GDM1 (cell line): ENCODE results near the gene GASK1A.

Experiments
- DNase-seq: peaks from one replicate; lab custom pipeline; 2025; lab: John Stamatoyannopoulos, UW

GASK1A gene

DNA sequence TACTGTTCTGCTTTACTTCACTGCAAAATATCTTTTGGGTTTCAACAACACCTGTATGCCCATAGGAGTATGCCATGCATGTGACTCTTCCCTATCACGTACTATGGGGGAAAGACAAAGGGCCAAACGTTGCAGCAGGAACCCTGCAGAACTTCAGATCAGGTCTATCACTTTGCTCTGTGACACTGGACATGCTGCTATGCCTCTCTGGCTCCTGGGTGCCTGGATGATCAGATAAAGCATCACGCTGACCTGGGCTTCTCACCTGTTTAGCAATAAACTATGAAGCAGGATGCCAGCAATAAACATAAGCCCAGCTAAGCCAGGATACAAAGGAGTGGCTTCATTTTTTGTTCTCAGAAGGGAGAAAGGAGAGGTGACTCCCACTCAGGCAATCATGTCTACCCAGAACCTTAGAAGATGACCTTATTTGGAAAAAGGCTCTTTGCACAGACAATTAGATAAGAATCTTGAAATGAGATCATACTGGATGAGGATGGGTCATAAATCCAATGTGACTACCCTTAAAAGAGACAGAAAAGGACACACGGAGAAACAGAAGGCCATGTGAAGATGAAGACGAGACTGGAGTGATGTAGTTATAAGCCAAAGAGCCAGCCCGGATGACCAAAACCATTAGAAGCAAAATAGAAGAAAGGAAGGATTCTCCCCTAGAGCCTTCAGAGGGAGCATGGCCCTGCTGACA is 107.5 kb downstream of the GASK1A start:
- no peak for DNase-seq

DNA sequence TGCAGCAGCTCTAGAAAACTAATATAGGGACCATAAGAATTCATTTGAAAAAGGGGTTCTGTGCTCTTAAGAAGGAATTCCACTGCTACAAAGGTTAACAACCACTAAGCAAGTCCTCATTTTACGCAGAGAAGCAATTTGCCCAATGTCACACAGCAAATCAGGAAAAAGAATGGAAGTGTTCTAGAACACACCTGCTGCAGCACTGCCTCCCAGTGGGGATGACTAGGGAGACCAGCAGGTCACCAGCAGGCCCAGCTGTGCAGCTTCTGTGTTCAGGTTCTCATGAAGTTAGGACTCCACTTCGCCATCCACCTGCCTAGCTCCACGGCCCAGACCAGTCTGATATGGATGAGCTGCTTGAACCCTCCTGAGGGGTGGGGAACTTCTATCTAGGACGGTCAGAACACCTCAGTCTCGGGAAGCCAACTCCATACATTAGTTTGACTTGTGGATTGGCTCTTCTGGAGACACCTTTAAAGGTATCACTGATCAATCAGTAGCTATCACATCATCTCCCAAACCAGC is 108.2 kb downstream of the GASK1A start:
- DNase-seq = no peak

DNA sequence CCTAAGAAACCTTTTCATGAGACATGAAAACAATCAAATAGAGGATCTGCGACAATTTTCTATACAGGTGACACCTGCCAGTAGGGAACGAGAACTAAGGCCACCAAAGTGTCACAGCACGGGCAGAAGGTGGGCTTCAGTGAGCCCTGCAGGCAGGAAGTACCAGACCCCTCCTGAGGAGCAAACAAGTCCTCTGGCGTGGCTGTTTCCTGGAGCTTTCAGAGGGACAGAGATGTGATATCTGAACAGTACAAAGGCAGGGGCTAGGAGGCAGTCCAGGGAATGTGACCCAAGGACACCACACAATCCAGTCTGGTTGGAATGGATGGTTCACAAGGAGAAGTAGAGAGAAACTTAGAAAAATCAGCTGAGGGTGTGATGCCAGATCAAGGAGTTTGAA is 110.0 kb downstream of the GASK1A start:
- no peak for DNase-seq

DNA sequence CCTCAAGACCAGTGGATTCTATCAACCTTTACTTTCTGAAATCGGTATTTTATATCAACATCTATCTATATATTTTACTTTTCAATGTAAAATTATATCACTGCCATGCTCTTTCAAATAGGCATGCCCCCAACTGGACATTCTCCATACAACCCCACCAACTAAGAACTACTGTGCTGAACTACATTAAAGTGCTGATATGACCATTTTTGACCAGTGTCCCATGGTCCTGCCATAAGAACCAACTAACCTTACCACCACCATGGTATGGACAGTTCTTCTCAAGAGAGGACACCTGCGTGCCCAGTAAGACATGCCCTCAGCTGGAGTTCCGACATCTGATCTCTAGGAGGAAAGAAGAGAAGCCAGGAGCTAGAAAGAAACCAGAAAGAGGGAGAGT is 111.1 kb downstream of the GASK1A start:
- DNase-seq = no peak

DNA sequence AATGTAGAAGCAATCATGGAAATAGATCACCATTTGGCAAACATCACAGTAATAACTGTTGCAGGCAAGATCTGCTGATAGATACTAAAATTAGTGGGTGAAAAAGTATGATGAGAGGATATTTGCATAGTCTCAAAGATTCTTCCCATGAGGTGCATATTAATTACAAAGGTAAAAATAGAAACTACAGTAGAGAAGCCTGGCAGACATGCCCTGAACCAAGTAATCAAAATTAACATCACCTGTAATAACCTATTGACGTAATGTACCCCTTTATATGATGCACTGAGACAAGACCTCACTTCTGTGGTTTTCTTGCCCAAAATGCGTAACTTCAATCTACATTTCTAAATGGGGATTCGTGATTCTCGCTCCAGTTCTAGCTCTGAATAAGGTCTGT is 112.4 kb downstream of the GASK1A start:
- no peak for DNase-seq

DNA sequence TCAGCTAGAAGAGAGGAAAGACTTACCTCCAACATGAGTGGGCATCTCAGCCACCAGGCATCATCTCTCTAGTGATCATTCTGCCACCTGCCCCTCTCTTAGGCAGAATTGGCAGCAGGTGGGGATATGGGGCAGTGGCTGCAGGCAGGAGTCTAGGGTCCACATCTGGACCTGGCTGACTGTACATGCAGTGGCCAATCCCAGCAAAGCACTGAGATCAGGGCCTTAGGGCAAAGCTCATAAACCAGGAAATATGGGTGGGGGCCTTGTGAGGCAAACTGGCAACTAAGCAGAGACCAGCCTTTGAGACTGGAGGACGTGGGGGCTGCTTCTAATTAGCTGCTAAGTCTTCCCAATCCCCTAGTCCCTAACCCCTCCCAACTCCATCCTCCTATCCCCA is 113.9 kb downstream of the GASK1A start:
- no peak for DNase-seq

DNA sequence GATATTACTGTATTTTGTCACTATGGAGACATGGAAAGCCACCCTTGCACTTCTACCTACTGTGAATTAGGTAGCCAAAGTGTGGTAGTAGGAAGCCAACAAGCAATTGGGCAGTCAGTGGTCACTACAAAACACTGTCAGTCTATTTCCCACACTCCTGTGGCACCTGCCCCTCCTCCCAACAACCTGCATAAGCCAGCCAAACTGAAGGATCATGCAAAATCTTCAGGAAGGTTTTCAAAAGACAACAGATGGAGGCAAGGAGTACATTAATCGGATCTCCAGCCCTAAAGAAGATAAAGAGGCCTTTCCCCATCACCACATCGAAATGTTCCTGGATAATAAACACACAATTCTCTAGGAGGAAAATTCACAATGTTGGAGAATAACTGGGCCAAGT is 114.9 kb downstream of the GASK1A start:
- DNase-seq = no peak

DNA sequence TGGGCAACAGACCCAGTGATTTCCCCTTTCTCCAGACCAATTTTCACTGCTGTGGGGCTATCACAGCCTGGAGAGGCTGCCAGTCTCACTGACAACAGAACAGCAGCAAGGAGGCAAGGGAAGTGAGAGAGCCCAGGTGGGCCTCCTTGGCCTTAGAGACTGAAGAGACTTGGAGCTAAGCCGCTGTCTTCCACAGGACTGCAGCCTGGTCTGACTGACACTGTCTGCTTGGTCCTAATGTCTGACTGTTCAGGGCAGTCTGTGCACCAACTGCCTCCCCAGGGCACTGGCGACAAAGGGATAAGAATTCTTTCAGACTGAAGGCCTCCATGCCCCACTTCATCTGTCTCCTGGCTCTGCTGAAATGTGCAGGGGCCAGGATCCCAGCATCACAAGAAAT is 115.3 kb downstream of the GASK1A start:
- no peak for DNase-seq

DNA sequence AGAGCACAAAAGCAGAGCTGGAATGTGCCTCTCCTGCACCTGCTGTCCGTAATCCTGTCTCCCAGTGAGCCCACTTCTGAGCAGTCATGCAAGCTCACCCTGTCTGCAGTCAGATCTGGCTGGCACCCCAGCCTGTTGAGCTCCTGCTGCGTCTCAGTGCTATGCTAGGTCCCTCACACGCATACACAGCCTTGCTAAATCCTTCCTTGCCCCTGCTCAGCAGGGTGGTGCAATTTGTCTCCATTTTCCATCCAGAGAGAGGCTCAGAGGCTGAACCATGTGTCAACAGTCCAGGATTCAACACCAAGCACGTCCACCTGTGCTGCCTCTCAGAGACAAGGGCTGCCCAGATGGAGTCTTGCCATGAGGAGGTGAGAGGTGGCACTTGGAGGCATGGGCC is 115.7 kb downstream of the GASK1A start:
- DNase-seq = no peak

DNA sequence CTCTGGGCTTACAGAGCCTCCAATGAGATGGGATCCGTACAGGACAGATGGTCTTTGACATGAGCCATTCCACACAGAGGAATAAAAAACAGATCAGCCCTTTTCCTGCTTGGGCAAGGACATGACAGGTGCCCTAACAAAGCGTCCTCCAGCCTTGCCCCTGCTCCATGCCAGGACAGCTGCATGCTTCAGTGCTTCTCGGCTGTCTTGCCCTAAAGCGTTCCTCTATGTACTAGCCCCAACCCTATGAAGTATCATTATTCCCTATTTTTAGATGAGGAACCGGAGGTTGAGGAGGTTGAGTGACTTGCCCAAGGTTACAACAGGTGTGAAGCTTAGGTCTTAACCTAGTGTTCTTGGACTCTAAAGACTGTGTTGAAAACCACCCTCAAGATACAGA is 116.3 kb downstream of the GASK1A start:
- DNase-seq = no peak

DNA sequence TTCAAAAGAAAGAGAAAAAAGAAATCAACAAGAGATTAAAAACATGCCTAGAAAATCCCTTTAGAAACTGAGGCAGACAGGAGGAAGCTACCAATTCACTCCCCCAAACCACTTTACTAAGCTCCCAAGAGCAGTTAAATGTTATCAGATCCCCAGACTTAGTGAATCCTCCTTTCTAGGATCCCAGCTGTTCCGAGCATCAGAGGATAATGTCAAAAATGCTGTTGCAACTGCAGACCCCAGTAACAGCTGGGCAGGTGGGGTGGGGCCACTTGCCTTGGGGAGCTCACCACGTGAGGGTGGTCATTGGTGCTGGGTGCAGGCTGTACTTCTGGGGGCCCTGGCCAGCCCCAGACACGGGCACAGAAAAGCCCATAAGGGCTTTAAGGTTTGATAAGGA is 117.7 kb downstream of the GASK1A start:
- DNase-seq = no peak

DNA sequence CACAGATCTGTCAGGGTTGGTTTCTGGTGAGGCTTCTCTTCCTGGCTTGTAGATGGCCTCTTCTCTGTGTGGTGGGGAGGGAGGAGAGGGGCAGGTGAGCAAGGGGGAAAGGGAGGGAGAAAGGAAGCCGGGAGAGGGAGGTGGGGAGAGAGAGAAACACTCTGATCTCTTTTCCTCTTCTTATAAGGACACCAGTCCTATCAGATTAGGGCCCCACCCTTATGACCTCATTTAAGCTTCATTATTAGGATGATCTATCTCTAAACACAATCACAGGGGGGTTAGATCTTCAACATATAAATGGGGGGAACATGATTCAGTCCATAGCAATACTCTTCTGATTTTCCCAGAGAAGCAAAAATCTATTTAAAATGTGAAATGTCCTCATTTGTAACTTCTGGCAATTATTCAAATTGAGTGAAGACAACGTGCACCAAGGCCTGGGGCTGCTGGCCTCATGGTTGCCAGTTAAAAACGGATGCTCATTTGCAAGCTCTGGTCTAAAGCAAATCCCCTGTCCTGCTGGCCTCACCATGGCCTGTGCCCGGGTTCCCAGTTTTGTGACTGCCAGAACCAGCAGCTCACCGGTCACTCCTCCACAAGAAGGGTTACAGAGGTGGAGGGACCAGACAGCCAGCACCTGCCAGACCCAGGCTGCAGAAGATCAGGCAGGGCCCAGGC is 118.4 kb downstream of the GASK1A start:
- DNase-seq = no peak

DNA sequence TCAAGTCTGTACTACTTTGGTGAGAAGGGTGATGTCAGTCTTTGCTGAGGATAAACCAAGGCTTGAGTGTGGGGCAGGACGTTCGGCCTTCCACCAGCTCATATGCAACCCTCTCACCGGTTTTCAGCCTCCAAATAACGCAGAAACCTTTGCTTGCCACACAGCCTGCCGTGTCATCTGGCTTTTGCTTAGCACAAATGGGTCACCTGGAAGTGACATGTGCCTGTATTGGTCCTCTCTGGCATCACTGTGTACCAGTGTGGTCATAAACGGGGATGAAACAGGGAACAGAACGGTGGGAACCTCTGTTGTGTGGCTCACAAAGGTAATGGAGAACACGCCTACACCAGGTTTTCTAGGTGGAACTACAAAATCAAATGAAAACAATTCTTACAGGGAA is 119.7 kb downstream of the GASK1A start:
- DNase-seq = no peak

DNA sequence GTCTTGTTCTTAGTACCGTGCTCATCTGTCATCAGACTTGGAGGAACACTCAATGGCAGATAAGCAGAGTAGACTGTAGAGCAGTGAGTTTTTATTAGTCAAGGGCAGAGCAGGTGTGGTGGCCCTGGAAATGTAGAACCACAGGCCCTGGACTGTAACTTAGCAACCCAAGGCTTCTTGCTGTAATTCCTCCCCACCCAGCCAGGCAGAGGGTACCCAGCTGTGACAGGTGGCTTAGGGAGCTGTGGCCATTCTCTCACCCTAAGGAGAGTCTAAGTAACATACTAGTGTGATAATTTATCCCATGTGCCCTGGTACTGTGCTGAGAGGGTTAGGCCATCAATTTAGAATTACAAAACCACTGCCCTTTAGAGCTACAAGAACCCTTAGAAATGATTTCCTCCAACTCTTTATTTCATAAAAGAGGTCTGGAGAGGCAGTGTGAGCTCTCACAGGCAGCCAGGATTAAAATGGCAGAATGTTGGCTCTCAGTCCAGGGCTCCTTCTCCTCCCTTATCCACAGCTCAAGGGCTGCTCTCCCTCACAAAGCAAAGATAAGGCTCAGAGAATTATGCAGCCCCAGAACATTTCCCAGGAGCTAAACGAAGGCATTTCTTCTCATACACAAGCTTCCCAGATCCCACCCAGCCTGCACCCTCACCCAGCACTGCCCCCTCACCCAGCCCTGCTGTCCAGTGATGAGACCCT is 123.8 kb downstream of the GASK1A start:
- DNase-seq = no peak

DNA sequence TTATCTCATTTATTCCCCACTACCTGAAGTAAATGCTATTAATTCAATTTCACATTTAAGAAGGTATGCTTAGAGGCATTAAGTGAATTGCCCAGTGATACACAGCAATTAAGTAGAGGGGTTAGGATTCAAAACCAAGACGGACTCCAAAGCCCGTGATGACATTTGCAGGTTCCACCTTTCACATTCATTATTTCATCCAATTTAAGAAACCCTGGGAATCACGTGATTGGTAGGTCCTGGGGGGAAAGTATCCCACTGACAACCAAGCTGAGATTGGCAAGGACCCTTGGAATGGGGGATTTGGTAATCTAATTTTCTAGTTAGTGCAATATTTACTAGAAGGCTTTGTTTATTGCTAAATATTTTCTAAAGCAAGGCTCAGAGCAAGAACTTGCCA is 124.9 kb downstream of the GASK1A start:
- no peak for DNase-seq

DNA sequence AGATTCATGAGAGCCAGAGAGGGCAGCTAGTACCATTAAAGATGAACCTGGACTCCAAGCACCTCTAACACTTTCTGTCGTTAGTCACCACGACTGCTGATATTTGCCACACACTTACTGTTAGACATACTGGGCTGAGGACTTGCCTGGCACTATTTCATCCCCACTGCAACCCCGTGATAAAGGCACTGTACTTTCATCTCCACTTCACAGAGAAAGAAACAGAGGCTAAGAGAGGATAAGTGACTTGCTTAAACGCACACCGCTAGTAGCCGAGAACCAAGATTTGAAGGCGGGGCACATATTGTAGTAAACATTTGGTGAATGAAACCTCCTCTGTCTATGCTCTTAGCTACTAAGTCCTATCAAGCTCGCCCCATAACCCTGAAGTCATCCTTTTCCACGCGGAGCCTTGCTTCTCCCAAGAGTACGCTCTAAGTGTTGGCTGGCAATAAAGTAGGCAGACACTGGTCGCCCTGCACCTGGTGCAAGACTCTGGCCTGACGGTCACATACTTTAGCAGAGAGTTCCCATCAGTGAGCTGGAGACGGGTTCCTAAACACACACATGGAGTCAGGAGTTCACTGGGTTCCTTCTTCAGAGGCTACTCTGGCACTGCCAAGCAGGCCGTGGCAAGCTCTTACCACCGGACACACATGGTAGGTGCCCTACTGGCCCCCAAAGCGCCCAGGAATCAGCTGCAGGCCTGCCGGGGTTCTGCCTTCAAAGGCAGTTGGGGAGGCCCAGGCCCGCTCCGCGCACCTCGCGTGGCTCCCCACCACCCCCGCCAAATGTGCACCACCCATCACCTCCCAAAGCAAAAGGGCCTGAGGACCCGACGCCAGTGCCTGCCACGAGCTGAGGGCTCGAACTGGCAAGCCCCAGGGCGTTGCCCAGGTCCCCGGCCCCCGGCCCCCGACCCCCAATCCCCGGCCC is 125.8 kb downstream of the GASK1A start:
- DNase-seq = no peak

DNA sequence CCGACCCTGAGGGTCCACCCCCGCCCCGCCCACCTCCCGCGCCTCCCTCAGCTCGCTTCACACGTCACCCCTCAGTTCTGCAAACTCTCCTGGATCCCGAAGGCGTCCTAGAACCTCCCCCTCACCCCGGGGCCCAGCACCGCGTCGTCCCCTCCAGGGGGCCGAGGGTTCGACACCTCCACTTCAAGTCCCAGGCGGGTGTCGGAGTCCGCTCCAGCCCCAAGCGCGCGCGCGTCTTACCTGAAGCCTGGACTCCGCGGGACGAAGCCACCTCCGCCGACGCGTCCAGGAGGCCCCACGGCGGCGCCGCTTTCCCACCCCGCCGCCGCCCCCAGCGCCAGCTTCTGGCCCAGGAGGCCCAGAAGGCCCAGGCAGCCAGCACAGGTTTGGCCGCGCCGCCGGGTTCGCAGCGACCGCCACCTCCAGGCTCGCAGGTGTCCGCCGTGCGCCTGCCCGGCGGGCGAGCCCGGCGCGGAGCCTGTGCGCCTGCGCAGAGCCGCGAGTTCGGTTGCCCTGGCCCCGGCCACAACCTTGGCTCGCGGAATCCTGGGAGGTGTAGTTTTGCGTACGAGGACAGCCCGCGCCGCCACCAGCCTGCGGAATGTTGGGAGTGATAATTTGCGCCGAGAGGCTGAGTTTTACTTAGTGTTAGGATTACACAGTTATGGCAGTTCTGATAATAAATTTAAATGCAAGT is 126.6 kb downstream of the GASK1A start, which contains the start of gene POMGNT2:
POMGNT2 (minus strand) TSS at position 484 of the 697 bp plus-strand sequence. CDS start 24,648 bp downstream, outside the sequence.
- peak; percentile 75 for DNase-seq

DNA sequence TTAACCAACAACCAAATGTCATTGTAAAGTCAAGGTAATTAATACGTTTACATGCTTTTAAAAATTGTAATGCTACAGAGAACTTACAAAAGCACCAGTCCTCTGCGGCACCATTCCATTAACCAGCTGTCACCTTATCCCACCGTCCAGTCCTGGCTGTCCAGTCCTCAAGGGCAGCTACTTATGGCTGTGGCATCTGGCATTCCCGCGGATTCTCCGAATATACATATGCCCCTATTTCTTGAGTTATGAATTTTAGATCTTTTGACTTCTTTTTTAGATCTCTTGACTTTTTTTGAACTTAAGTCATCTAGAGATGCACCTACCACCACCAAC is 127.2 kb downstream of the GASK1A start:
- DNase-seq = no peak
